ENCODE data around the gene IL9. TPM values are rescaled to one million over a fixed set of nuclear protein-coding genes. Genes with fewer than 3 reads are reported as not detected.

The IL9 gene
- total RNA-seq, 1 donor from 2014 or later, result not detected

GRCh38 chr5:135850231-135850630, 45.4 kb downstream of the IL9 start:
- Histone ChIP-seq H3K9ac (no peak overlapping the region), H3K27me3 (no peaks in the 10 kb centered on the region), H2AFZ (replicated peaks) (no peak overlapping the region), H3K9me3 (ENCODE audit: low read depth) (no peaks in the 10 kb centered on the region), H3K4me2 (no peak overlapping the region), H3K4me1 (no peaks in the 10 kb centered on the region), H3F3A (ENCODE audit: low read depth) (no peaks in the 10 kb centered on the region), H3K27ac (no peak overlapping the region), H4K20me1 (ENCODE audit: low read depth) (no peaks in the 10 kb centered on the region), H3K36me3 (no peaks in the 10 kb centered on the region), H3K79me2 (ENCODE audit: low read depth) (no peaks in the 10 kb centered on the region), H3K4me3 (no peak overlapping the region)
- H3K9me3 Mint-ChIP-seq, result peaks cover 9% of the 10 kb centered on the region
- H3K36me3 Mint-ChIP-seq, result no peaks in the 10 kb centered on the region
- no peak for TF ChIP-seq CTCF (IDR thresholded peaks at IDR 0.05)
- TF ChIP-seq EZH2phosphoT487 (IDR thresholded peaks at IDR 0.05), result no peak
- TF ChIP-seq EZH2 (IDR thresholded peaks at IDR 0.05), result no peak
- no peak overlapping the region for H3K27ac Mint-ChIP-seq
- H3K4me1 Mint-ChIP-seq, result no peaks in the 10 kb centered on the region
- no peak overlapping the region for H3K4me3 Mint-ChIP-seq
- no peak for DNase-seq (ENCODE audit: low spot score)
- H3K27me3 Mint-ChIP-seq (ENCODE audit: insufficient read depth, low read depth), result peaks cover 3% of the 10 kb centered on the region

GRCh38 chr5:135847976-135848375, 47.7 kb downstream of the IL9 start:
- Mint-ChIP-seq H3K27ac (no peak overlapping the region), H3K36me3 (no peaks in the 10 kb centered on the region), H3K27me3 (ENCODE audit: insufficient read depth, low read depth) (peaks cover 4% of the 10 kb centered on the region), H3K9me3 (peaks cover 2% of the 10 kb centered on the region), H3K4me3 (no peak overlapping the region), H3K4me1 (no peaks in the 10 kb centered on the region)
- H3K9ac ChIP-seq, result no peak overlapping the region
- H3K4me2 ChIP-seq, result no peak overlapping the region
- no peaks in the 10 kb centered on the region for H3K79me2 ChIP-seq (ENCODE audit: low read depth)
- H3K4me1 ChIP-seq, result no peaks in the 10 kb centered on the region
- H3K27ac ChIP-seq, result no peak overlapping the region
- no peaks in the 10 kb centered on the region for H3K27me3 ChIP-seq
- no peak overlapping the region for H2AFZ ChIP-seq (replicated peaks)
- no peaks in the 10 kb centered on the region for H3K9me3 ChIP-seq (ENCODE audit: low read depth)
- H3K4me3 ChIP-seq, result no peak overlapping the region
- H3F3A ChIP-seq (ENCODE audit: low read depth), result no peaks in the 10 kb centered on the region
- no peaks in the 10 kb centered on the region for H4K20me1 ChIP-seq (ENCODE audit: low read depth)
- H3K36me3 ChIP-seq, result no peaks in the 10 kb centered on the region
- no peak for DNase-seq (ENCODE audit: low spot score)
- TF ChIP-seq EZH2phosphoT487 (IDR thresholded peaks at IDR 0.05), result no peak

DNA sequence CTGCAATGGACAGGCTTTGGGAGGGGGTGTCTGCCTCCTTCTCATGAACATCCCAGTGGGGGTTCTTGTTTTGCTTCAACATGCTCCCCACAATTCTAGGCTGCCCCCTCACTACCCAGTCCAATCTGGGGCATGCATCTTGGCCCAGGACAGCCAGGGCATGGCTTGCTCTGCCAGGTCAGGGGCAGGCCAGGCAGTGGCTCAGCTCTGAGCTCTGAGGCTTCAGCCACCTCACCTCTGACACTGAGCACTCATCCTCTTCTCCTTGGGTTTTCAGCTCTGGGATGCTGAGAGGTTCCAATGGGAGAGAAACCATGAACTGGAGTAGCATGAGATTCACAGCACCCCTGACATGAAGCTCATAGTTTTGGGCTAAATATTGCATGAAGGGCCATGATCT, 49.3 kb downstream of the IL9 start:
- Mint-ChIP-seq H3K4me1 (no peaks in the 10 kb centered on the region), H3K27ac (no peak overlapping the region), H3K9me3 (no peaks in the 10 kb centered on the region), H3K36me3 (no peaks in the 10 kb centered on the region), H3K4me3 (no peak overlapping the region), H3K27me3 (ENCODE audit: insufficient read depth, low read depth) (peaks cover 7% of the 10 kb centered on the region)
- H3K9me3 ChIP-seq (ENCODE audit: low read depth), result no peaks in the 10 kb centered on the region
- no peak overlapping the region for H3K4me2 ChIP-seq
- no peaks in the 10 kb centered on the region for H3K36me3 ChIP-seq
- no peak overlapping the region for H2AFZ ChIP-seq (replicated peaks)
- H3K4me3 ChIP-seq, result no peak overlapping the region
- no peak overlapping the region for H3K9ac ChIP-seq
- no peaks in the 10 kb centered on the region for H3K79me2 ChIP-seq (ENCODE audit: low read depth)
- peaks cover 3% of the 10 kb centered on the region for H3K27me3 ChIP-seq
- no peak overlapping the region for H3K27ac ChIP-seq
- H4K20me1 ChIP-seq (ENCODE audit: low read depth), result no peaks in the 10 kb centered on the region
- no peaks in the 10 kb centered on the region for H3F3A ChIP-seq (ENCODE audit: low read depth)
- TF ChIP-seq EZH2phosphoT487 (IDR thresholded peaks at IDR 0.05) (no peak), EZH2 (IDR thresholded peaks at IDR 0.05) (no peak), CTCF (IDR thresholded peaks at IDR 0.05) (no peak)
- no peaks in the 10 kb centered on the region for H3K4me1 ChIP-seq
- no peak for DNase-seq (ENCODE audit: low spot score)

GRCh38 chr5:135843571-135844337, 51.9 kb downstream of the IL9 start:
- DNase-seq (ENCODE audit: low spot score), result no peak
- Histone ChIP-seq H3K4me2 (no peak overlapping the region), H3K9ac (no peak overlapping the region), H3K27me3 (peaks cover 7% of the 10 kb centered on the region), H2AFZ (replicated peaks) (no peak overlapping the region), H4K20me1 (ENCODE audit: low read depth) (no peaks in the 10 kb centered on the region), H3K79me2 (ENCODE audit: low read depth) (no peaks in the 10 kb centered on the region), H3K4me3 (no peak overlapping the region), H3K27ac (no peak overlapping the region), H3F3A (ENCODE audit: low read depth) (no peaks in the 10 kb centered on the region), H3K9me3 (ENCODE audit: low read depth) (no peaks in the 10 kb centered on the region), H3K36me3 (no peaks in the 10 kb centered on the region), H3K4me1 (no peaks in the 10 kb centered on the region)
- Mint-ChIP-seq H3K4me1 (no peaks in the 10 kb centered on the region), H3K9me3 (peaks cover 2% of the 10 kb centered on the region), H3K4me3 (no peak overlapping the region), H3K27me3 (ENCODE audit: insufficient read depth, low read depth) (peaks cover 8% of the 10 kb centered on the region), H3K36me3 (no peaks in the 10 kb centered on the region), H3K27ac (no peak overlapping the region)
- TF ChIP-seq EZH2phosphoT487 (IDR thresholded peaks at IDR 0.05), result no peak
- TF ChIP-seq EZH2 (IDR thresholded peaks at IDR 0.05), result no peak
- TF ChIP-seq CTCF (IDR thresholded peaks at IDR 0.05), result no peak

Measured in neural progenitor cell (in vitro differentiated cells).